OCI-LY1 (cell line): Measurements from ENCODE around the gene TP73.

Source experiments
- H2AFZ ChIP-seq: fragments of 200-600 bp; sonication (generic), shearing (Covaris generic); 2 replicates; pipeline ENCODE4 v1.6.0; 2014; ENCODE audit warnings: antibody characterized with exemption, mild to moderate bottlenecking, low read length
- H3F3A ChIP-seq: fragments of 200-600 bp; sonication (generic), shearing (Covaris generic); 2 replicates; pipeline ENCODE4 v1.6.0; 2014; ENCODE audit warnings: mild to moderate bottlenecking, antibody characterized with exemption, low read length, moderate library complexity; ENCODE audit not compliant: insufficient read depth
- H3K27ac ChIP-seq: fragments of 200-600 bp; sonication (generic); 2 replicates; pipeline ENCODE4 v1.5.1; 2014; ENCODE audit warnings: low read length, mixed run types, mild to moderate bottlenecking, low read depth; ENCODE audit not compliant: poor library complexity, severe bottlenecking
- H3K27me3 ChIP-seq: fragments of 200-600 bp; sonication (generic); 2 replicates; pipeline ENCODE4 v1.6.0; 2014; ENCODE audit warnings: antibody characterized with exemption, mild to moderate bottlenecking, low read length, moderate library complexity; ENCODE audit not compliant: insufficient read depth
- H3K36me3 ChIP-seq: fragments of 200-600 bp; sonication (generic); 2 replicates; pipeline ENCODE4 v1.6.1; 2014; ENCODE audit warnings: mild to moderate bottlenecking, antibody characterized with exemption, low read length, moderate library complexity, mixed read lengths; ENCODE audit not compliant: insufficient read depth
- H3K4me1 ChIP-seq: fragments of 200-600 bp; sonication (generic); 2 replicates; pipeline ENCODE4 v1.5.1; 2014; ENCODE audit warnings: mild to moderate bottlenecking, low read length, moderate library complexity; ENCODE audit not compliant: insufficient read depth, severe bottlenecking
- H3K4me2 ChIP-seq: fragments of 200-600 bp; sonication (generic), shearing (Covaris generic); 2 replicates; pipeline ENCODE4 v1.6.1; 2014; ENCODE audit warnings: low read length
- H3K4me3 ChIP-seq: fragments of 200-600 bp; sonication (generic); 2 replicates; pipeline ENCODE4 v1.5.1; 2014; ENCODE audit warnings: low read length, low read depth, mild to moderate bottlenecking, mixed read lengths; ENCODE audit not compliant: poor library complexity, severe bottlenecking
- H3K79me2 ChIP-seq: fragments of 200-600 bp; shearing (Covaris generic); 2 replicates; pipeline ENCODE4 v1.6.1; 2016; ENCODE audit warnings: mixed run types, low read length, mixed read lengths; ENCODE audit not compliant: insufficient read depth
- H3K9ac ChIP-seq: fragments of 200-600 bp; sonication (generic), shearing (Covaris generic); 2 replicates; pipeline ENCODE4 v1.6.1; 2014; ENCODE audit warnings: mild to moderate bottlenecking, low read length, mixed read lengths
- H3K9me2 ChIP-seq: fragments of 200-600 bp; sonication (generic), shearing (Covaris generic); 2 replicates; pipeline ENCODE4 v1.6.1; 2014; ENCODE audit warnings: low read depth, mild to moderate bottlenecking, low read length, mixed read lengths
- H3K9me3 ChIP-seq: fragments of 200-600 bp; shearing (Covaris generic); 2 replicates; pipeline ENCODE4 v1.6.1; 2014; ENCODE audit warnings: low read length, mixed read lengths
- H4K20me1 ChIP-seq: fragments of 200-600 bp; sonication (generic), shearing (Covaris generic); 2 replicates; pipeline ENCODE4 v1.6.0; 2016; ENCODE audit warnings: mild to moderate bottlenecking, low read length; ENCODE audit not compliant: insufficient read depth
- EZH2 ChIP-seq: fragments of 200-600 bp; sonication (generic), shearing (Covaris generic); IDR thresholded peaks from 2 replicates; pipeline ENCODE4 v1.8.0; 2017; ENCODE audit warnings: borderline replicate concordance, mixed run types, mild to moderate bottlenecking, antibody characterized with exemption, low read length, moderate library complexity, mixed read lengths
- TF ChIP-seq, protein P1 (sequence below): fragments of 200-600 bp; sonication (generic), shearing (Covaris generic); IDR thresholded peaks from 2 replicates; pipeline ENCODE4 v1.5.1; 2017; ENCODE audit warnings: mild to moderate bottlenecking, antibody characterized with exemption, low read length, moderate library complexity, mixed read lengths

The TP73 gene

GRCh38 chr1:3624200-3625136, 27.8 kb upstream of the TP73 start, which contains the start of gene TPRG1L:
TSS of gene TPRG1L (plus strand) at chr1:3625015. CDS start at chr1:3625073, 58 bp downstream.
- Histone ChIP-seq H3K4me2 (peak within 1 kb of the TSS; percentile 92), H3K4me3 (peak within 1 kb of the TSS; percentile 87), H3K36me3 (peaks cover 21% of the 10 kb centered on the region; the same call in 1 of the 2 replicates), H3K27ac (no peak within 1 kb of the TSS), H3K27me3 (no peaks in the 10 kb centered on the region; the same call in 1 of the 2 replicates), H3K9ac (peak within 1 kb of the TSS; percentile 76), H3F3A (0 out of 2 replicates have a peak, but pooled peaks cover 3% of the 10 kb centered on the region), H4K20me1 (no peaks in the 10 kb centered on the region), H3K9me3 (no peaks in the 10 kb centered on the region), H2AFZ (peak within 1 kb of the TSS; percentile 39; the same call in 1 of the 2 replicates), H3K79me2 (no peaks in the 10 kb centered on the region), H3K9me2 (no peaks in the 10 kb centered on the region), H3K4me1 (peaks cover 23% of the 10 kb centered on the region)
- TF ChIP-seq, protein P1, sequence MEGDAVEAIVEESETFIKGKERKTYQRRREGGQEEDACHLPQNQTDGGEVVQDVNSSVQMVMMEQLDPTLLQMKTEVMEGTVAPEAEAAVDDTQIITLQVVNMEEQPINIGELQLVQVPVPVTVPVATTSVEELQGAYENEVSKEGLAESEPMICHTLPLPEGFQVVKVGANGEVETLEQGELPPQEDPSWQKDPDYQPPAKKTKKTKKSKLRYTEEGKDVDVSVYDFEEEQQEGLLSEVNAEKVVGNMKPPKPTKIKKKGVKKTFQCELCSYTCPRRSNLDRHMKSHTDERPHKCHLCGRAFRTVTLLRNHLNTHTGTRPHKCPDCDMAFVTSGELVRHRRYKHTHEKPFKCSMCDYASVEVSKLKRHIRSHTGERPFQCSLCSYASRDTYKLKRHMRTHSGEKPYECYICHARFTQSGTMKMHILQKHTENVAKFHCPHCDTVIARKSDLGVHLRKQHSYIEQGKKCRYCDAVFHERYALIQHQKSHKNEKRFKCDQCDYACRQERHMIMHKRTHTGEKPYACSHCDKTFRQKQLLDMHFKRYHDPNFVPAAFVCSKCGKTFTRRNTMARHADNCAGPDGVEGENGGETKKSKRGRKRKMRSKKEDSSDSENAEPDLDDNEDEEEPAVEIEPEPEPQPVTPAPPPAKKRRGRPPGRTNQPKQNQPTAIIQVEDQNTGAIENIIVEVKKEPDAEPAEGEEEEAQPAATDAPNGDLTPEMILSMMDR: no peak
- no peak for TF ChIP-seq EZH2

DNA sequence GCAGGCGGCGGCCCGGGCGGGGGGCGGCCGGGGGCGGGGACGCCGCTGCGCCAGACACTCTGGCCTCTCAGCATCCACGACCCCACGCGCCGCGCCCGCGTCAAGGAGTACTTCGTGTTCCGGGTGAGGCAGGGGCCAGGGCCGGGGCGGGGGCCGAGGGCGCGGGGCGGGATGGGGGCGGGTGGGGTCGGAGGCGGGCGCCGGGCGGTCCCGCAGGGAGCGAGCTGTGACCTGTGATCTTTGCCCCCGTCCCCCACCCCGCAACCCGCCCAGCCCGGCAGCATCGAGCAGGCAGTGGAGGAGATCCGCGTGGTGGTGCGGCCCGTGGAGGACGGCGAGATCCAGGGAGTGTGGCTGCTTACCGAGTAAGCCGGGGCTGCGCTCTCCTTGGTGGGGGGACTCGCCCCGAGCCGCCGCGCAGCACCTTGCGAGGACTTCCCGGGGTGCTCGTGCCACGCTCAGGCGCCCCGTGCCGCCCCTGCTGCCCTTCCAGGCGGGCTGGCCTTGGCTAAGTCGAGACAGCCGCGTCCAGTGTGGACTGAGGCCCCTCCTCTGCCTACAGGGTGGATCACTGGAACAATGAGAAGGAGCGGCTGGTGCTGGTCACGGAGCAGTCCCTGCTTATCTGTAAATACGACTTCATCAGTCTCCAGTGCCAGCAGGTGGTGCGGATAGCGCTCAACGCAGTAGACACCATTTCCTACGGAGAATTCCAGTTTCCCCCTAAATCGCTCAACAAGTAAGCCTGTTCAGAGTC, 27.0 kb upstream of the TP73 start:
- Histone ChIP-seq H3K4me2 (peak overlapping the region; percentile 92), H3K4me1 (peaks cover 23% of the 10 kb centered on the region), H3K27me3 (no peaks in the 10 kb centered on the region; the same call in 1 of the 2 replicates), H4K20me1 (no peaks in the 10 kb centered on the region), H3K79me2 (no peaks in the 10 kb centered on the region), H3K4me3 (peak overlapping the region; percentile 87), H3K9me2 (no peaks in the 10 kb centered on the region), H3K27ac (no peak overlapping the region), H2AFZ (no peak overlapping the region), H3K36me3 (peaks cover 28% of the 10 kb centered on the region; the same call in 1 of the 2 replicates), H3K9me3 (no peaks in the 10 kb centered on the region), H3K9ac (peak overlapping the region; percentile 76), H3F3A (0 out of 2 replicates have a peak, but pooled peaks cover 3% of the 10 kb centered on the region)
- TF ChIP-seq EZH2: no peak
- TF ChIP-seq, protein P1: no peak

DNA sequence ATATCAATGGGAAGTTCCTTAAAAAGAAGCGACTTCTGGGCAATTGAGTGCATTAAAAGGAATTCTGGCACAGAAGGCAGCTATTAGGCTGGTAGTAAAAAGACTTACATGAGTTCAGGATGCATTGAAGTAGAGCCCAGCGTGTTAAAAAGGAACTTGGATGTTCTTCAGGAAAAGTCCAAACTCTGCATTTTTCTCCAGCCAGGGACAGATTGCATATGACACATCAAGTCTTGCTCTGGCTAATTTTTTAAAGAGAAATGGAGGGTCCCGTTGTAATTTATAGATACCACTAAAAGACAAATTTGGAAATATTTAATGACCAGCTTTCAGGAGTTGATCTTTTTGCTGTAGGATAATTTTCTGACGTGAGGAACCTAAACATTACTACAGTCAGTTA, 26.3 kb upstream of the TP73 start:
- no peak overlapping the region for H3K27ac ChIP-seq

More for the DNA sequence above, 26.3 kb upstream of the TP73 start:
- H3K79me2 ChIP-seq: no peaks in the 10 kb centered on the region
- H2AFZ ChIP-seq: no peak overlapping the region
- 0 out of 2 replicates have a peak, but pooled peaks cover 3% of the 10 kb centered on the region for H3F3A ChIP-seq
- peaks cover 23% of the 10 kb centered on the region for H3K4me1 ChIP-seq
- no peaks in the 10 kb centered on the region for H4K20me1 ChIP-seq
- H3K9me2 ChIP-seq: no peaks in the 10 kb centered on the region
- H3K9ac ChIP-seq: no peak overlapping the region; the same call in 1 of the 2 replicates
- H3K27me3 ChIP-seq: no peaks in the 10 kb centered on the region; the same call in 1 of the 2 replicates
- peak overlapping the region; percentile 92; the same call in 1 of the 2 replicates for H3K4me2 ChIP-seq
- TF ChIP-seq EZH2: no peak
- peaks cover 28% of the 10 kb centered on the region; the same call in 1 of the 2 replicates for H3K36me3 ChIP-seq
- H3K9me3 ChIP-seq: no peaks in the 10 kb centered on the region
- H3K4me3 ChIP-seq: peak overlapping the region; percentile 87
